ENCODE data around the gene TSSK3. TPM values are rescaled to one million over a fixed set of nuclear protein-coding genes. Genes with fewer than 3 reads are reported as not detected.

Gene TSSK3
- total and polyA plus RNA-seq, 2 donors (not counting 1 experiment from before 2014, with no cell fraction given), result 1.8 to 11.6 TPM

DNA sequence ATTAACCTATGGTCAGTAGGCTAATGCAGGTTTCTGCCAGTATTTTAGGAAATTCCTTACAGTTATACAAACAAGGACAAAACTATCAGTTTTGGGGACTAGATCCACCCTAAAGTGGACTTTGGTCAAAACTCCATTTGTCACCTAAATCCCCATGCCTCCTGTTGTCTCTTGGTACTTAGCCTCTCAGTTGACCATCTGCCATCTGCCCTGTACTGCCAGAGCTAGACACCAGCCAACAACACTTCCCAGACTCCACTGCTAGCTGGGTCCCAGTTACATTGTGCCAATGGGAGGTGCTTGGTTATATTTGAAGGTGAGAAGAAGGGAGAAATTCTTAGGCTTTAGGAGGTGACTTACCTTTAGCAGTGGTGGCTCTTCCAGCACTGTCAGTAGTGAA lies 48.9 kb downstream of the TSSK3 start:
- ChIA-PET CTCF (interaction anchor here (1.0 to 6.6 kb wide), 5 partner anchors 10 to 621 kb away, joined by 3 to 76 read pairs (median 3); no protein-coding TSS in a partner anchor), POLR2A (interaction anchor here (0.6 kb wide), 1 partner anchor 11 kb away, joined by 3 read pairs; no protein-coding TSS in a partner anchor)
- TF ChIP-seq, protein P1, sequence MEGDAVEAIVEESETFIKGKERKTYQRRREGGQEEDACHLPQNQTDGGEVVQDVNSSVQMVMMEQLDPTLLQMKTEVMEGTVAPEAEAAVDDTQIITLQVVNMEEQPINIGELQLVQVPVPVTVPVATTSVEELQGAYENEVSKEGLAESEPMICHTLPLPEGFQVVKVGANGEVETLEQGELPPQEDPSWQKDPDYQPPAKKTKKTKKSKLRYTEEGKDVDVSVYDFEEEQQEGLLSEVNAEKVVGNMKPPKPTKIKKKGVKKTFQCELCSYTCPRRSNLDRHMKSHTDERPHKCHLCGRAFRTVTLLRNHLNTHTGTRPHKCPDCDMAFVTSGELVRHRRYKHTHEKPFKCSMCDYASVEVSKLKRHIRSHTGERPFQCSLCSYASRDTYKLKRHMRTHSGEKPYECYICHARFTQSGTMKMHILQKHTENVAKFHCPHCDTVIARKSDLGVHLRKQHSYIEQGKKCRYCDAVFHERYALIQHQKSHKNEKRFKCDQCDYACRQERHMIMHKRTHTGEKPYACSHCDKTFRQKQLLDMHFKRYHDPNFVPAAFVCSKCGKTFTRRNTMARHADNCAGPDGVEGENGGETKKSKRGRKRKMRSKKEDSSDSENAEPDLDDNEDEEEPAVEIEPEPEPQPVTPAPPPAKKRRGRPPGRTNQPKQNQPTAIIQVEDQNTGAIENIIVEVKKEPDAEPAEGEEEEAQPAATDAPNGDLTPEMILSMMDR (IDR thresholded peaks at IDR 0.05), result no peak
- TF ChIP-seq EZH2 (IDR thresholded peaks at IDR 0.05; ENCODE audit: borderline replicate concordance, insufficient read depth, low read depth, low read length, poor library complexity, severe bottlenecking), result no peak
- intact Hi-C loops (cut with micrococcal nuclease), result loop anchor here (5.0 kb wide), 1 partner anchor 449 kb away; no protein-coding TSS in a partner anchor
- no peak for ATAC-seq (ENCODE audit: low read depth)
- H3K9ac ChIP-seq (ENCODE audit: low read length), result no peak overlapping the region
- H3K27ac ChIP-seq (ENCODE audit: low read length in 2 of 2), result no peak overlapping the region
- no peak overlapping the region for H3K27ac Mint-ChIP-seq
- no peak overlapping the region for H3K4me3 ChIP-seq (ENCODE audit: control extremely low read depth in 1 of 5, extremely low read depth in 1 of 5, insufficient read depth in 1 of 5, low read depth in 2 of 5, low read length in 4 of 5)
- H3K4me1 Mint-ChIP-seq, result peaks cover 2% of the 10 kb centered on the region
- no peak overlapping the region for H2AFZ ChIP-seq (ENCODE audit: insufficient read depth, low read depth, low read length, poor library complexity, severe bottlenecking)
- DNase-seq, result no peak
- no peaks in the 10 kb centered on the region for H3K4me1 ChIP-seq (ENCODE audit: control insufficient read depth in 2 of 2, insufficient read depth in 2 of 2, low read length in 2 of 2)
- H3K9me3 ChIP-seq (ENCODE audit: control extremely low read depth in 1 of 3, control insufficient read depth in 2 of 3, insufficient read depth in 1 of 3, low read length in 2 of 3), result no peaks in the 10 kb centered on the region
- peaks cover 13% of the 10 kb centered on the region for H3K27me3 Mint-ChIP-seq
- H3K27me3 ChIP-seq (replicated peaks in 1 of 4; ENCODE audit: control extremely low read depth in 1 of 4, control insufficient read depth in 3 of 4, insufficient read depth in 4 of 4, low read length in 3 of 4), result peaks cover 0 to 6% (median 3%) of the 10 kb centered on the region in 4 experiments
- no peak overlapping the region for H3K4me2 ChIP-seq (replicated peaks; ENCODE audit: low read depth, low read length, poor library complexity, severe bottlenecking)
- H3K79me2 ChIP-seq (ENCODE audit: control insufficient read depth, insufficient read depth, low read length), result no peaks in the 10 kb centered on the region
- H3K4me3 Mint-ChIP-seq, result no peak overlapping the region
- no peaks in the 10 kb centered on the region for H3K36me3 ChIP-seq (replicated peaks in 1 of 2; ENCODE audit: control extremely low read depth in 1 of 2, control insufficient read depth in 1 of 2, extremely low read depth in 1 of 2, insufficient read depth in 2 of 2, low read length in 1 of 2)
- no peaks in the 10 kb centered on the region for H3K9me3 Mint-ChIP-seq (ENCODE audit: insufficient read depth)
- H4K20me1 ChIP-seq (ENCODE audit: control insufficient read depth, insufficient read depth, low read length, poor library complexity, severe bottlenecking), result no peaks in the 10 kb centered on the region

DNA sequence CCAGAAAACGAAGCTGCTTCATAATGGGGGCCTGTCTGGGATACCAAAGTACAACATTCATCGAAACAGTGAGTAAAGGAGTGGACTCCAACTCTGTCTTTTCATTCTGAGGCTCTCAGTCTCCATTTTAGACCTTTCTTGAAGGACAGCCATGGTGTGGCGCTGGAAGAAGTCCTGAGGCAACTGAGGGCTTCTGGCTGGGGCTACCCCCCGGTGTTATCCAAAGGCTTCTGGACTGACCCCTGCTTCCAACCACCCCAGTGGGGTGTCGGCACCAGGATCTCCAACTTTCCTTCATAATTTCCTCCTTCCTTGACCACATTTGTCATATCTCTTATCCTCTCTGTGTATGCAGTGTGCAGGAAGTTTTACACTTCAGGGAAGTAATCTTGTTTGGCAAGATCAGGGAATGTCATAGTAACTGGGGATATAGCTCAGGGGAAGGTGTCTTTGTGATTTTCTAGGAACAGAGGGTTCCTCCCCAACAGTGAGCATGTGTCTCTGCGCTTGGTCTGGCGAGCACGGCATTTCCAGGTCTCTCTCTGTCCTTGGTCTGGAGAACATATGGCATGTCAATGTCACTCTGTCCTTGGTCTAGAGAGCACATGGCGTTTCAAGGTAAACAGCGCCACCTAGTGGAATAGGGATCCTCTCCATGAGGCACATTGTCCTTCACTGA lies 51.3 kb downstream of the TSSK3 start:
- Mint-ChIP-seq H3K27me3 (peaks cover 19% of the 10 kb centered on the region), H3K9me3 (ENCODE audit: insufficient read depth) (no peaks in the 10 kb centered on the region), H3K4me3 (no peak overlapping the region), H3K27ac (no peak overlapping the region), H3K4me1 (peaks cover 2% of the 10 kb centered on the region)
- no peak for TF ChIP-seq EZH2 (IDR thresholded peaks at IDR 0.05; ENCODE audit: borderline replicate concordance, insufficient read depth, low read depth, low read length, poor library complexity, severe bottlenecking)
- TF ChIP-seq, protein P1 (IDR thresholded peaks at IDR 0.05), result peak; percentile 94
- peak; percentile 57 for ATAC-seq (ENCODE audit: low read depth)
- DNase-seq, result peak; percentile 86
- no peaks in the 10 kb centered on the region for H3K4me1 ChIP-seq (ENCODE audit: control insufficient read depth in 2 of 2, insufficient read depth in 2 of 2, low read length in 2 of 2)
- no peak overlapping the region for H3K4me3 ChIP-seq (ENCODE audit: control extremely low read depth in 1 of 5, extremely low read depth in 1 of 5, insufficient read depth in 1 of 5, low read depth in 2 of 5, low read length in 4 of 5)
- no peak overlapping the region for H3K4me2 ChIP-seq (replicated peaks; ENCODE audit: low read depth, low read length, poor library complexity, severe bottlenecking)
- no peaks in the 10 kb centered on the region for H4K20me1 ChIP-seq (ENCODE audit: control insufficient read depth, insufficient read depth, low read length, poor library complexity, severe bottlenecking)
- intact Hi-C loops (cut with micrococcal nuclease), result loop anchor here (1.0 to 5.0 kb wide), 3 partner anchors 13 to 451 kb away; no protein-coding TSS in a partner anchor
- no peaks in the 10 kb centered on the region for H3K79me2 ChIP-seq (ENCODE audit: control insufficient read depth, insufficient read depth, low read length)
- WGBS (ENCODE audit: insufficient coverage), result 59% methylated on average over 9 of the region's 10 CpGs
- H3K36me3 ChIP-seq (replicated peaks in 1 of 2; ENCODE audit: control extremely low read depth in 1 of 2, control insufficient read depth in 1 of 2, extremely low read depth in 1 of 2, insufficient read depth in 2 of 2, low read length in 1 of 2), result no peaks in the 10 kb centered on the region
- peaks cover 0 to 6% (median 5%) of the 10 kb centered on the region in 4 experiments for H3K27me3 ChIP-seq (replicated peaks in 1 of 4; ENCODE audit: control extremely low read depth in 1 of 4, control insufficient read depth in 3 of 4, insufficient read depth in 4 of 4, low read length in 3 of 4)
- ChIA-PET CTCF (interaction anchor here (1.0 to 6.6 kb wide), 11 partner anchors 13 to 213 kb away, joined by 3 to 76 read pairs (median 4); partner anchors contain the start of genes BSDC1, CCDC28B and MARCKSL1), POLR2A (no interaction called here)
- no peak overlapping the region for H3K9ac ChIP-seq (ENCODE audit: low read length)
- no peak overlapping the region for H2AFZ ChIP-seq (ENCODE audit: insufficient read depth, low read depth, low read length, poor library complexity, severe bottlenecking)
- peaks cover 0 to 2% (median 0%) of the 10 kb centered on the region in 3 donors for H3K9me3 ChIP-seq (ENCODE audit: control extremely low read depth in 1 of 3, control insufficient read depth in 2 of 3, insufficient read depth in 1 of 3, low read length in 2 of 3)
- no peak overlapping the region for H3K27ac ChIP-seq (ENCODE audit: low read length in 2 of 2)

Data from B cell (primary cell).